Tibial nerve (tissue), 4 donors: ENCODE measurements around the gene POLDIP3.

Source experiments
- CTCF ChIP-seq, 5 experiments: fragments of 200-600 bp in 3 of 5; fragments of 450-650 bp in 2 of 5; sonication (generic) in 3 of 5; IDR thresholded peaks; one replicate each; pipeline ENCODE4 v1.5.1; 2016 to 2019; ENCODE audit warnings: antibody characterized with exemption in 5 of 5, mild to moderate bottlenecking in 3 of 5, moderate library complexity in 2 of 5
- EP300 ChIP-seq, 2 donors: sonication (generic); formaldehyde crosslinking; IDR thresholded peaks; one replicate each; pipeline ENCODE4 v1.6.1; 2017; ENCODE audit warnings: antibody characterized with exemption in 2 of 2, mild to moderate bottlenecking in 1 of 2
- POLR2A ChIP-seq, 2 donors: fragments of 450-650 bp; IDR thresholded peaks; one replicate each; pipeline ENCODE4 v1.6.1; 2017; ENCODE audit warnings: antibody characterized with exemption in 2 of 2, mild to moderate bottlenecking in 2 of 2, moderate library complexity in 2 of 2

- TF ChIP-seq CTCF (IDR thresholded peaks at IDR 0.05) = no peak
- TF ChIP-seq EP300 (IDR thresholded peaks at IDR 0.05) = no peak
- no peak for TF ChIP-seq POLR2A (IDR thresholded peaks at IDR 0.05)
Observed at GRCh38 chr22:42619261-42620063, 4.8 kb upstream of the POLDIP3 start.
